WTC11 (cell line): ENCODE data around the gene CTBP1. TPM values are rescaled to one million over a fixed set of nuclear protein-coding genes. Genes with fewer than 3 reads are reported as not detected.

Experiments
- ATAC-seq: fragments of 200-7000 bp; cut with Tn5 transposase; 2 replicates; pipeline ENCODE4 v1.10.0; 2021; ENCODE audit warnings: mild to moderate bottlenecking, moderate library complexity
- CTCF ChIA-PET: fragments of 300-600 bp; sonication (Branson Sonifier 250); formaldehyde crosslinking; loops from one replicate; lab custom pipeline; 2021; ENCODE audit warnings: antibody characterized with exemption; lab: Charles Lee
- POLR2A ChIA-PET: fragments of 350-600 bp; sonication (Branson Sonifier 250); formaldehyde crosslinking; loops from one replicate; lab custom pipeline; 2021; ENCODE audit warnings: antibody characterized with exemption; lab: Charles Lee
- DNase-seq: peaks from one replicate; pipeline ENCODE4 v3.0.0; 2021; ENCODE audit warnings: low spot score
- H3K27ac Mint-ChIP-seq: 2 replicates; pipeline ENCODE4 v1.8.0; 2021; ENCODE audit warnings: mixed read lengths
- H3K27me3 Mint-ChIP-seq: 2 replicates; pipeline ENCODE4 v1.8.0; 2021; ENCODE audit warnings: low read depth, mild to moderate bottlenecking, moderate library complexity, mixed read lengths
- H3K36me3 Mint-ChIP-seq: 2 replicates; pipeline ENCODE4 v1.8.0; 2021; ENCODE audit warnings: mixed read lengths
- H3K4me1 Mint-ChIP-seq: 2 replicates; pipeline ENCODE4 v1.8.0; 2022; ENCODE audit warnings: mixed read lengths
- H3K4me3 Mint-ChIP-seq: 2 replicates; pipeline ENCODE4 v1.8.0; 2021; ENCODE audit warnings: mild to moderate bottlenecking, moderate library complexity, mixed read lengths
- H3K9me3 Mint-ChIP-seq: 2 replicates; pipeline ENCODE4 v1.8.0; 2021; ENCODE audit warnings: mixed read lengths
- CREB1 ChIP-seq: sonication (generic); formaldehyde crosslinking; IDR thresholded peaks from 2 replicates; pipeline ENCODE4 v1.8.0; 2023; ENCODE audit warnings: mild to moderate bottlenecking, missing genetic modification reagents
- ELF4 ChIP-seq: sonication (generic); formaldehyde crosslinking; IDR thresholded peaks from 2 replicates; pipeline ENCODE4 v1.8.1; 2022; ENCODE audit warnings: low read depth, mild to moderate bottlenecking, moderate library complexity, missing genetic modification reagents
- ETV6 ChIP-seq: sonication (generic); formaldehyde crosslinking; IDR thresholded peaks from 2 replicates; pipeline ENCODE4 v1.8.1; 2022; ENCODE audit warnings: mild to moderate bottlenecking, missing genetic modification reagents
- GTF2I ChIP-seq: fragments of 250-450 bp; sonication (Bioruptor Pico); conservative IDR thresholded peaks from 2 replicates; pipeline ENCODE4 v1.4.0; 2021; ENCODE audit warnings: mild to moderate bottlenecking
- JUN ChIP-seq: sonication (generic); formaldehyde crosslinking; IDR thresholded peaks from 2 replicates; pipeline ENCODE4 v1.8.0; 2023; ENCODE audit warnings: mild to moderate bottlenecking, missing genetic modification reagents
- NFE2L1 ChIP-seq: sonication (generic); formaldehyde crosslinking; IDR thresholded peaks from 2 replicates; pipeline ENCODE4 v1.8.1; 2023; ENCODE audit warnings: missing genetic modification reagents
- NR1H2 ChIP-seq: sonication (generic); formaldehyde crosslinking; IDR thresholded peaks from 2 replicates; pipeline ENCODE4 v1.9.0; 2021; ENCODE audit warnings: mild to moderate bottlenecking, moderate library complexity, missing genetic modification reagents
- RORB ChIP-seq: fragments of 250-450 bp; sonication (Bioruptor Pico); IDR thresholded peaks from 2 replicates; pipeline ENCODE4 v1.9.0; 2021; ENCODE audit warnings: mild to moderate bottlenecking
- SMAD4 ChIP-seq: sonication (generic); formaldehyde crosslinking; IDR thresholded peaks from 2 replicates; pipeline ENCODE4 v1.8.0; 2022; ENCODE audit warnings: mild to moderate bottlenecking, missing genetic modification reagents
- ZNF416 ChIP-seq: fragments of 250-450 bp; sonication (Bioruptor Pico); IDR thresholded peaks from 2 replicates; pipeline ENCODE4 v1.9.0; 2021; ENCODE audit warnings: mild to moderate bottlenecking, inconsistent platforms
- ZNF671 ChIP-seq: fragments of 250-450 bp; sonication (Bioruptor Pico); IDR thresholded peaks from 2 replicates; pipeline ENCODE4 v1.8.0; 2021; ENCODE audit warnings: mild to moderate bottlenecking
- total RNA-seq: library from RNA; stranded (reverse); gene quantifications from 3 replicates; pipeline ENCODE4 v1.2.3, GENCODE V29; 2021
- TF ChIP-seq, protein P1 (sequence below): sonication (generic); formaldehyde crosslinking; IDR thresholded peaks from 2 replicates; pipeline ENCODE4 v1.8.0; 2023; ENCODE audit warnings: missing genetic modification reagents, mild to moderate bottlenecking, borderline replicate concordance
- TF ChIP-seq, protein P2 (sequence below): sonication (generic); formaldehyde crosslinking; IDR thresholded peaks from 2 replicates; pipeline ENCODE4 v1.8.0; 2022; ENCODE audit warnings: missing genetic modification reagents
- TF ChIP-seq, protein P3 (sequence below): sonication (generic); formaldehyde crosslinking; conservative IDR thresholded peaks from 2 replicates; pipeline ENCODE4 v1.8.1; 2022; ENCODE audit warnings: mild to moderate bottlenecking, missing genetic modification reagents
- TF ChIP-seq, protein P4 (sequence below): sonication (generic); formaldehyde crosslinking; IDR thresholded peaks from 2 replicates; pipeline ENCODE4 v1.8.1; 2022; ENCODE audit warnings: missing genetic modification reagents, borderline replicate concordance
- TF ChIP-seq, protein P5 (sequence below): sonication (generic); formaldehyde crosslinking; IDR thresholded peaks from 2 replicates; pipeline ENCODE4 v1.8.1; 2022; ENCODE audit warnings: mild to moderate bottlenecking, moderate library complexity, missing genetic modification reagents
- TF ChIP-seq, protein P6 (sequence below): sonication (generic); formaldehyde crosslinking; IDR thresholded peaks from 2 replicates; pipeline ENCODE4 v1.8.1; 2023; ENCODE audit warnings: mild to moderate bottlenecking, missing genetic modification reagents, borderline replicate concordance

CTBP1 gene
- total RNA-seq, 1 experiment from 2014 or later = 143 TPM

DNA sequence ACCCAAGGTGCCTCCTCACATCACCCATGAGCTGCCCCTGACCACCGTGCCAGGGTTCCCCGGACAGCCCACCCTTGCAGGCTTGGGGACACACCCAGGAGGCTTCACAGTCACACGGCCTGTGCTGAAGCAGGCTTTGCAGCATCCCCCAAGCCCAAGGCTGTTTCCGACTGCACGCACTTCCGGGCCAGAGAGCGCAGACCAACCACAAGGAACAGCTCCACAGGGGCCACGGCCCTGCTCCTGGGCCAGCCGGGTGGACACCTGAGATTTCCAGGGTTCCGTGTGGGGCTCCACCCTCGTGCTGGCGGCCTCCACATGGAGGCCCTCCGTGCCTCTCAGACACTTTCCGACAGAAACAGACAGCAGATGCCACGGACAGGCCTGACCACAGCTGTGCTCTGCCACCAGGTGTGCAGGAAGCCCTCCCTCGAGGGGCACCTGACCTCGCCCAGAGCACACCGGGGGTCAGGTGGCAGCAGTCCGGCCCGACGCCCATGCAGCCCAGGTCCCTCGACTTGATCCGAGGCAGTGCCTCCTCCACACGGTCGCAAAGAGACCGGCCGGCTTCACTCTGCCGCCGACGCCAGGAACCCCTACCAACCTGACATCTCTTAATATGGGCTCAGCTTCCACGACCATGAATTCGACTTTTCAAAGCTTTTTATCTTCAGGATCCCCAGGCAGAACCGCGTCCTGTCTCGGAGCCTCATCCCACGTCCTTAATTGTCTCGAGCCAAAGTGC, 8.0 kb downstream of the CTBP1 start:
- peaks cover 4% of the 10 kb centered on the region for H3K36me3 Mint-ChIP-seq
- no peaks in the 10 kb centered on the region; the same call in 1 of the 2 replicates for H3K27me3 Mint-ChIP-seq
- no peaks in the 10 kb centered on the region for H3K9me3 Mint-ChIP-seq
- ChIA-PET POLR2A (no interaction called here), CTCF (no interaction called here)
- no peak overlapping the region for H3K4me3 Mint-ChIP-seq
- DNase-seq (no peak), ATAC-seq (no peak)
- no peak overlapping the region for H3K27ac Mint-ChIP-seq
- H3K4me1 Mint-ChIP-seq = no peaks in the 10 kb centered on the region; the same call in 1 of the 2 replicates
- TF ChIP-seq GTF2I (CRISPR knock-in tag) (no peak), RORB (no peak), NFE2L1 (CRISPR knock-in tag) (no peak), NR1H2 (no peak), JUN (CRISPR knock-in tag) (no peak)
- TF ChIP-seq, protein P1, sequence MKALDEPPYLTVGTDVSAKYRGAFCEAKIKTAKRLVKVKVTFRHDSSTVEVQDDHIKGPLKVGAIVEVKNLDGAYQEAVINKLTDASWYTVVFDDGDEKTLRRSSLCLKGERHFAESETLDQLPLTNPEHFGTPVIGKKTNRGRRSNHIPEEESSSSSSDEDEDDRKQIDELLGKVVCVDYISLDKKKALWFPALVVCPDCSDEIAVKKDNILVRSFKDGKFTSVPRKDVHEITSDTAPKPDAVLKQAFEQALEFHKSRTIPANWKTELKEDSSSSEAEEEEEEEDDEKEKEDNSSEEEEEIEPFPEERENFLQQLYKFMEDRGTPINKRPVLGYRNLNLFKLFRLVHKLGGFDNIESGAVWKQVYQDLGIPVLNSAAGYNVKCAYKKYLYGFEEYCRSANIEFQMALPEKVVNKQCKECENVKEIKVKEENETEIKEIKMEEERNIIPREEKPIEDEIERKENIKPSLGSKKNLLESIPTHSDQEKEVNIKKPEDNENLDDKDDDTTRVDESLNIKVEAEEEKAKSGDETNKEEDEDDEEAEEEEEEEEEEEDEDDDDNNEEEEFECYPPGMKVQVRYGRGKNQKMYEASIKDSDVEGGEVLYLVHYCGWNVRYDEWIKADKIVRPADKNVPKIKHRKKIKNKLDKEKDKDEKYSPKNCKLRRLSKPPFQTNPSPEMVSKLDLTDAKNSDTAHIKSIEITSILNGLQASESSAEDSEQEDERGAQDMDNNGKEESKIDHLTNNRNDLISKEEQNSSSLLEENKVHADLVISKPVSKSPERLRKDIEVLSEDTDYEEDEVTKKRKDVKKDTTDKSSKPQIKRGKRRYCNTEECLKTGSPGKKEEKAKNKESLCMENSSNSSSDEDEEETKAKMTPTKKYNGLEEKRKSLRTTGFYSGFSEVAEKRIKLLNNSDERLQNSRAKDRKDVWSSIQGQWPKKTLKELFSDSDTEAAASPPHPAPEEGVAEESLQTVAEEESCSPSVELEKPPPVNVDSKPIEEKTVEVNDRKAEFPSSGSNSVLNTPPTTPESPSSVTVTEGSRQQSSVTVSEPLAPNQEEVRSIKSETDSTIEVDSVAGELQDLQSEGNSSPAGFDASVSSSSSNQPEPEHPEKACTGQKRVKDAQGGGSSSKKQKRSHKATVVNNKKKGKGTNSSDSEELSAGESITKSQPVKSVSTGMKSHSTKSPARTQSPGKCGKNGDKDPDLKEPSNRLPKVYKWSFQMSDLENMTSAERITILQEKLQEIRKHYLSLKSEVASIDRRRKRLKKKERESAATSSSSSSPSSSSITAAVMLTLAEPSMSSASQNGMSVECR = no peak

DNA sequence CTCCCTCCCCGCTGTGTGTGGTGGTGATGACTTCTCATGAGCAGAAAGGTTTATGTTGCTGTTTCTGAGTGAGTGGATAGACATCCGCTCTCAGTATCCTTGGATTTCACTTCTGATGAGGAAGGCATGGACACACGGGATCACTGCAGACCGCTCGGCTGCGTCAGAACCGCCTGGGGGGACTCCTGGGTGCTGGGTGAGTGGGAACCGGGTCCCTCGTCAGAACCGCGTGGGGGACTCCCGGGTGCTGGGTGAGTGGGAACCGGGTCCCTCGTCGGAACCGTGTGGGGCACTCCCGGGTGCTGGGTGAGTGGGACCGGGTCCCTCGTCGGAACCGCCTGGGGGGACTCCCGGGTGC, 9.0 kb downstream of the CTBP1 start:
- CTCF ChIA-PET = no interaction called here
- H3K9me3 Mint-ChIP-seq = no peaks in the 10 kb centered on the region
- no peak overlapping the region for H3K4me3 Mint-ChIP-seq
- no peaks in the 10 kb centered on the region; the same call in 1 of the 2 replicates for H3K27me3 Mint-ChIP-seq
- no peak overlapping the region for H3K27ac Mint-ChIP-seq
- ATAC-seq (no peak), DNase-seq (no peak)
- POLR2A ChIA-PET = no interaction called here
- H3K36me3 Mint-ChIP-seq = peaks cover 13% of the 10 kb centered on the region
- no peaks in the 10 kb centered on the region for H3K4me1 Mint-ChIP-seq
- TF ChIP-seq ZNF416 (CRISPR knock-in tag) (no peak), SMAD4 (CRISPR knock-in tag) (no peak), CREB1 (CRISPR knock-in tag) (no peak), JUN (CRISPR knock-in tag) (no peak), ELF4 (CRISPR knock-in tag) (no peak), ETV6 (CRISPR knock-in tag) (no peak), NFE2L1 (CRISPR knock-in tag) (no peak), ZNF671 (no peak)
- TF ChIP-seq, protein P2, sequence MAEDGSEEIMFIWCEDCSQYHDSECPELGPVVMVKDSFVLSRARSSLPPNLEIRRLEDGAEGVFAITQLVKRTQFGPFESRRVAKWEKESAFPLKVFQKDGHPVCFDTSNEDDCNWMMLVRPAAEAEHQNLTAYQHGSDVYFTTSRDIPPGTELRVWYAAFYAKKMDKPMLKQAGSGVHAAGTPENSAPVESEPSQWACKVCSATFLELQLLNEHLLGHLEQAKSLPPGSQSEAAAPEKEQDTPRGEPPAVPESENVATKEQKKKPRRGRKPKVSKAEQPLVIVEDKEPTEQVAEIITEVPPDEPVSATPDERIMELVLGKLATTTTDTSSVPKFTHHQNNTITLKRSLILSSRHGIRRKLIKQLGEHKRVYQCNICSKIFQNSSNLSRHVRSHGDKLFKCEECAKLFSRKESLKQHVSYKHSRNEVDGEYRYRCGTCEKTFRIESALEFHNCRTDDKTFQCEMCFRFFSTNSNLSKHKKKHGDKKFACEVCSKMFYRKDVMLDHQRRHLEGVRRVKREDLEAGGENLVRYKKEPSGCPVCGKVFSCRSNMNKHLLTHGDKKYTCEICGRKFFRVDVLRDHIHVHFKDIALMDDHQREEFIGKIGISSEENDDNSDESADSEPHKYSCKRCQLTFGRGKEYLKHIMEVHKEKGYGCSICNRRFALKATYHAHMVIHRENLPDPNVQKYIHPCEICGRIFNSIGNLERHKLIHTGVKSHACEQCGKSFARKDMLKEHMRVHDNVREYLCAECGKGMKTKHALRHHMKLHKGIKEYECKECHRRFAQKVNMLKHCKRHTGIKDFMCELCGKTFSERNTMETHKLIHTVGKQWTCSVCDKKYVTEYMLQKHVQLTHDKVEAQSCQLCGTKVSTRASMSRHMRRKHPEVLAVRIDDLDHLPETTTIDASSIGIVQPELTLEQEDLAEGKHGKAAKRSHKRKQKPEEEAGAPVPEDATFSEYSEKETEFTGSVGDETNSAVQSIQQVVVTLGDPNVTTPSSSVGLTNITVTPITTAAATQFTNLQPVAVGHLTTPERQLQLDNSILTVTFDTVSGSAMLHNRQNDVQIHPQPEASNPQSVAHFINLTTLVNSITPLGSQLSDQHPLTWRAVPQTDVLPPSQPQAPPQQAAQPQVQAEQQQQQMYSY (CRISPR knock-in tag) = no peak
- TF ChIP-seq, protein P3, sequence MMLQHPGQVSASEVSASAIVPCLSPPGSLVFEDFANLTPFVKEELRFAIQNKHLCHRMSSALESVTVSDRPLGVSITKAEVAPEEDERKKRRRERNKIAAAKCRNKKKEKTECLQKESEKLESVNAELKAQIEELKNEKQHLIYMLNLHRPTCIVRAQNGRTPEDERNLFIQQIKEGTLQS (CRISPR knock-in tag) = no peak
- TF ChIP-seq, protein P4, sequence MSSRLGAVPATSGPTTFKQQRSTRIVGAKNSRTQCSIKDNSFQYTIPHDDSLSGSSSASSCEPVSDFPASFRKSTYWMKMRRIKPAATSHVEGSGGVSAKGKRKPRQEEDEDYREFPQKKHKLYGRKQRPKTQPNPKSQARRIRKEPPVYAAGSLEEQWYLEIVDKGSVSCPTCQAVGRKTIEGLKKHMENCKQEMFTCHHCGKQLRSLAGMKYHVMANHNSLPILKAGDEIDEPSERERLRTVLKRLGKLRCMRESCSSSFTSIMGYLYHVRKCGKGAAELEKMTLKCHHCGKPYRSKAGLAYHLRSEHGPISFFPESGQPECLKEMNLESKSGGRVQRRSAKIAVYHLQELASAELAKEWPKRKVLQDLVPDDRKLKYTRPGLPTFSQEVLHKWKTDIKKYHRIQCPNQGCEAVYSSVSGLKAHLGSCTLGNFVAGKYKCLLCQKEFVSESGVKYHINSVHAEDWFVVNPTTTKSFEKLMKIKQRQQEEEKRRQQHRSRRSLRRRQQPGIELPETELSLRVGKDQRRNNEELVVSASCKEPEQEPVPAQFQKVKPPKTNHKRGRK (CRISPR knock-in tag) = no peak
- TF ChIP-seq, protein P5, sequence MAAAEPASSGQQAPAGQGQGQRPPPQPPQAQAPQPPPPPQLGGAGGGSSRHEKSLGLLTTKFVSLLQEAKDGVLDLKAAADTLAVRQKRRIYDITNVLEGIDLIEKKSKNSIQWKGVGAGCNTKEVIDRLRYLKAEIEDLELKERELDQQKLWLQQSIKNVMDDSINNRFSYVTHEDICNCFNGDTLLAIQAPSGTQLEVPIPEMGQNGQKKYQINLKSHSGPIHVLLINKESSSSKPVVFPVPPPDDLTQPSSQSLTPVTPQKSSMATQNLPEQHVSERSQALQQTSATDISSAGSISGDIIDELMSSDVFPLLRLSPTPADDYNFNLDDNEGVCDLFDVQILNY (CRISPR knock-in tag) = no peak
- TF ChIP-seq, protein P6, sequence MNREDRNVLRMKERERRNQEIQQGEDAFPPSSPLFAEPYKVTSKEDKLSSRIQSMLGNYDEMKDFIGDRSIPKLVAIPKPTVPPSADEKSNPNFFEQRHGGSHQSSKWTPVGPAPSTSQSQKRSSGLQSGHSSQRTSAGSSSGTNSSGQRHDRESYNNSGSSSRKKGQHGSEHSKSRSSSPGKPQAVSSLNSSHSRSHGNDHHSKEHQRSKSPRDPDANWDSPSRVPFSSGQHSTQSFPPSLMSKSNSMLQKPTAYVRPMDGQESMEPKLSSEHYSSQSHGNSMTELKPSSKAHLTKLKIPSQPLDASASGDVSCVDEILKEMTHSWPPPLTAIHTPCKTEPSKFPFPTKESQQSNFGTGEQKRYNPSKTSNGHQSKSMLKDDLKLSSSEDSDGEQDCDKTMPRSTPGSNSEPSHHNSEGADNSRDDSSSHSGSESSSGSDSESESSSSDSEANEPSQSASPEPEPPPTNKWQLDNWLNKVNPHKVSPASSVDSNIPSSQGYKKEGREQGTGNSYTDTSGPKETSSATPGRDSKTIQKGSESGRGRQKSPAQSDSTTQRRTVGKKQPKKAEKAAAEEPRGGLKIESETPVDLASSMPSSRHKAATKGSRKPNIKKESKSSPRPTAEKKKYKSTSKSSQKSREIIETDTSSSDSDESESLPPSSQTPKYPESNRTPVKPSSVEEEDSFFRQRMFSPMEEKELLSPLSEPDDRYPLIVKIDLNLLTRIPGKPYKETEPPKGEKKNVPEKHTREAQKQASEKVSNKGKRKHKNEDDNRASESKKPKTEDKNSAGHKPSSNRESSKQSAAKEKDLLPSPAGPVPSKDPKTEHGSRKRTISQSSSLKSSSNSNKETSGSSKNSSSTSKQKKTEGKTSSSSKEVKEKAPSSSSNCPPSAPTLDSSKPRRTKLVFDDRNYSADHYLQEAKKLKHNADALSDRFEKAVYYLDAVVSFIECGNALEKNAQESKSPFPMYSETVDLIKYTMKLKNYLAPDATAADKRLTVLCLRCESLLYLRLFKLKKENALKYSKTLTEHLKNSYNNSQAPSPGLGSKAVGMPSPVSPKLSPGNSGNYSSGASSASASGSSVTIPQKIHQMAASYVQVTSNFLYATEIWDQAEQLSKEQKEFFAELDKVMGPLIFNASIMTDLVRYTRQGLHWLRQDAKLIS (CRISPR knock-in tag) = no peak
